GM12892 (cell line): ENCODE data around the gene TPSAB1.
"Not testable (repeated sequence)": the region's sequence is repeated elsewhere in the genome, so short reads cannot be mapped to it uniquely, and the experiment has no call there.

ENCODE experiments used
- DNase-seq: peaks from one replicate; pipeline ENCODE4 v3.0.0; 2011; ENCODE audit not compliant: insufficient read length
- FAIRE-seq: peaks from 2 replicates; lab custom pipeline; 2011; peaks lifted over from hg19 to GRCh38; lab: Jason Lieb, UNC
- POLR2A ChIP-seq: IDR thresholded peaks from 2 replicates; pipeline ENCODE4 v1.6.1; 2011; ENCODE audit warnings: low read depth, low read length, control low read depth
- POLR2AphosphoS5 ChIP-seq: IDR thresholded peaks from 2 replicates; pipeline ENCODE4 v1.6.1; 2011; ENCODE audit warnings: low read depth, low read length, control low read depth
- TAF1 ChIP-seq: IDR thresholded peaks from 2 replicates; pipeline ENCODE4 v1.6.1; 2011; ENCODE audit warnings: low read depth, mild to moderate bottlenecking, control low read depth, low read length, borderline replicate concordance

TPSAB1 gene

GRCh38 chr16:1264345-1265089 is 24.0 kb downstream of the TPSAB1 start:
- DNase-seq (no peak), FAIRE-seq (no peak)
- no peak for TF ChIP-seq POLR2AphosphoS5
- no peak for TF ChIP-seq POLR2A
- no peak for TF ChIP-seq TAF1

GRCh38 chr16:1265090-1265630 is 24.7 kb downstream of the TPSAB1 start:
- TF ChIP-seq TAF1 (no peak), POLR2AphosphoS5 (no peak), POLR2A (no peak)
- FAIRE-seq = no peak
- no peak for DNase-seq

GRCh38 chr16:1265826-1266225 is 25.3 kb downstream of the TPSAB1 start:
- TF ChIP-seq POLR2AphosphoS5 (no peak), TAF1 (no peak), POLR2A (no peak)
- DNase-seq (no peak), FAIRE-seq (no peak)

- not testable (repeated sequence) for FAIRE-seq, DNase-seq
Observed at GRCh38 chr16:1269418-1269817, 28.9 kb downstream of the TPSAB1 start.

GRCh38 chr16:1271380-1271723 is 30.8 kb downstream of the TPSAB1 start:
- TF ChIP-seq TAF1 = no peak
- TF ChIP-seq POLR2AphosphoS5 = no peak
- no peak for TF ChIP-seq POLR2A
- FAIRE-seq = no peak

GRCh38 chr16:1271724-1272413 is 31.4 kb downstream of the TPSAB1 start:
- not testable (repeated sequence) for FAIRE-seq, DNase-seq

More at GRCh38 chr16:1271380-1271723, 30.8 kb downstream of the TPSAB1 start:
- DNase-seq = no peak

- DNase-seq (no peak), FAIRE-seq (no peak)
- no peak for TF ChIP-seq POLR2AphosphoS5
- TF ChIP-seq TAF1 = no peak
- TF ChIP-seq POLR2A = no peak
Observed at GRCh38 chr16:1272453-1273198, 32.1 kb downstream of the TPSAB1 start.

- TF ChIP-seq TAF1 (no peak), POLR2AphosphoS5 (no peak), POLR2A (no peak)
- no peak for DNase-seq
- FAIRE-seq = no peak
Observed at GRCh38 chr16:1273816-1274215, 33.3 kb downstream of the TPSAB1 start.

- TF ChIP-seq POLR2AphosphoS5 (no peak), TAF1 (no peak), POLR2A (no peak)
- DNase-seq (no peak), FAIRE-seq (no peak)
Observed at GRCh38 chr16:1274767-1275166, 34.3 kb downstream of the TPSAB1 start.

- TF ChIP-seq POLR2AphosphoS5 (no peak), TAF1 (no peak), POLR2A (no peak)
- no peak for FAIRE-seq
- no peak for DNase-seq
Observed at GRCh38 chr16:1275791-1276579, 35.5 kb downstream of the TPSAB1 start.

GRCh38 chr16:1276580-1276878 is 36.0 kb downstream of the TPSAB1 start:
- DNase-seq (no peak), FAIRE-seq (no peak)
- TF ChIP-seq POLR2AphosphoS5 (no peak), TAF1 (no peak), POLR2A (no peak)
